Peyer's patch (tissue), 4 donors: ENCODE measurements around the gene TTC22.

Source experiments
- CTCF ChIP-seq, 6 experiments: fragments of 450-650 bp in 4 of 6; fragments of 200-600 bp in 2 of 6; sonication (generic) in 1 of 6; IDR thresholded peaks; one replicate each; pipeline ENCODE4 v1.5.1; 2017 to 2019; ENCODE audit warnings: antibody characterized with exemption in 6 of 6, mild to moderate bottlenecking in 3 of 6, moderate library complexity in 1 of 6
- POLR2A ChIP-seq, 2 donors: fragments of 450-650 bp; IDR thresholded peaks; one replicate each; pipeline ENCODE4 v1.5.1; 2017; ENCODE audit warnings: antibody characterized with exemption in 2 of 2, mild to moderate bottlenecking in 2 of 2, moderate library complexity in 2 of 2

GRCh38 chr1:54795356-54795665 is 5.8 kb downstream of the TTC22 start:
- TF ChIP-seq CTCF (IDR thresholded peaks at IDR 0.05) (no peak), POLR2A (IDR thresholded peaks at IDR 0.05) (no peak)
